Neural cell (in vitro differentiated cells): ENCODE measurements around the gene HPS1.

ENCODE experiments used
- EP300 ChIP-seq: fragments of 450-650 bp; conservative IDR thresholded peaks from 2 replicates; pipeline ENCODE4 v1.6.1; 2014; ENCODE audit warnings: antibody characterized with exemption, mild to moderate bottlenecking, moderate library complexity; ENCODE audit not compliant: poor library complexity, severe bottlenecking
- POLR2AphosphoS5 ChIP-seq: IDR thresholded peaks from 2 replicates; pipeline ENCODE4 v1.6.1; 2012
- RAD21 ChIP-seq: fragments of 450-650 bp; conservative IDR thresholded peaks from 2 replicates; pipeline ENCODE4 v1.6.1; 2014; ENCODE audit warnings: antibody characterized with exemption, mild to moderate bottlenecking, moderate library complexity
- REST ChIP-seq: IDR thresholded peaks from 2 replicates; pipeline ENCODE4 v1.6.1; 2012; ENCODE audit warnings: borderline replicate concordance
- TAF1 ChIP-seq: IDR thresholded peaks from 2 replicates; pipeline ENCODE4 v1.6.1; 2012; ENCODE audit warnings: low read depth
- TF ChIP-seq, protein P1 (sequence below): fragments of 450-650 bp; IDR thresholded peaks from 2 replicates; pipeline ENCODE4 v1.5.1; 2014; ENCODE audit warnings: antibody characterized with exemption, mild to moderate bottlenecking, moderate library complexity; ENCODE audit not compliant: poor library complexity, severe bottlenecking

DNA sequence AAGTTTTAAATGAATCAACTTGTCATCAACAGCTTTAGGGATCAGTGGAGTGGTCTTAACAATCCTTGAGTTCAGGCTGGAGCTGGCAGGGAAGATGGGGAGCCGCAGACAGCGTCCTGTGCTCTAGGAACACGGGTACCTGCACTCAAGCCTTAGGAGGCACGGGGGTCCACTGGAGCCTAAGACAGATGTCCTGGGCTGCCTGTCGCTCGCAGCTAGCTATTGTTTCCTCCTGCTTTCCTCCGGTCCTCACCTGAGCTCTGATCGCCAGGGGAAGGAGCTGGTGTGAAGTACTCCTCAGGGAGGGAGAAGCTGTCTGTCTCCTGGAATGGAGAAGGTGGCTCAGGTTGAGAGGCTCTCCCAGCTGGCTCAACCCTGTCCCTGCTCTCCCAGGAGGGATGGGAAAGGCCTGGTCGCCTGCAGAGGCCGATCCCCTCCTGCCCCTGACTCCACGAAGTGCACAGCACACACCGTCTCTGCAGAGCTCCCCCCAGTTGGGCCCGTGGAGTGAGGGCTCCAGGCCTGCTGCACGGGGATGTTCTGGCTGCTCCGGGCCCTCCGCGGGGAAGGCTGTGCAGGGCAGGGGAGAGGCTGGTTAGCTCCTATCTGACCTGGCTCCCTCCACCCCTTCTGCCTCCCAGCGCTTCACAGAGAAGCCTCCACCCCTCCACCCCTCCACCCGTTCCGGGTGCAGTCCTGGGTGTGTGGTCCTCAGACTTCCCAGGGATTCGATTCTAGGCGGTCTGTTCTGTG is 17.2 kb downstream of the HPS1 start:
- TF ChIP-seq, protein P1, sequence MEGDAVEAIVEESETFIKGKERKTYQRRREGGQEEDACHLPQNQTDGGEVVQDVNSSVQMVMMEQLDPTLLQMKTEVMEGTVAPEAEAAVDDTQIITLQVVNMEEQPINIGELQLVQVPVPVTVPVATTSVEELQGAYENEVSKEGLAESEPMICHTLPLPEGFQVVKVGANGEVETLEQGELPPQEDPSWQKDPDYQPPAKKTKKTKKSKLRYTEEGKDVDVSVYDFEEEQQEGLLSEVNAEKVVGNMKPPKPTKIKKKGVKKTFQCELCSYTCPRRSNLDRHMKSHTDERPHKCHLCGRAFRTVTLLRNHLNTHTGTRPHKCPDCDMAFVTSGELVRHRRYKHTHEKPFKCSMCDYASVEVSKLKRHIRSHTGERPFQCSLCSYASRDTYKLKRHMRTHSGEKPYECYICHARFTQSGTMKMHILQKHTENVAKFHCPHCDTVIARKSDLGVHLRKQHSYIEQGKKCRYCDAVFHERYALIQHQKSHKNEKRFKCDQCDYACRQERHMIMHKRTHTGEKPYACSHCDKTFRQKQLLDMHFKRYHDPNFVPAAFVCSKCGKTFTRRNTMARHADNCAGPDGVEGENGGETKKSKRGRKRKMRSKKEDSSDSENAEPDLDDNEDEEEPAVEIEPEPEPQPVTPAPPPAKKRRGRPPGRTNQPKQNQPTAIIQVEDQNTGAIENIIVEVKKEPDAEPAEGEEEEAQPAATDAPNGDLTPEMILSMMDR, result no peak
- TF ChIP-seq RAD21, result no peak
- no peak for TF ChIP-seq TAF1
- TF ChIP-seq EP300, result no peak
- no peak for TF ChIP-seq REST
- TF ChIP-seq POLR2AphosphoS5, result no peak
